ENCODE data around the gene SAFB2. TPM values are rescaled to one million over a fixed set of nuclear protein-coding genes. Genes with fewer than 3 reads are reported as not detected.

Gene SAFB2
- polyA plus RNA-seq, 1 of the 3 experiments (the other 2 are of a cell fraction) = 37.7 TPM

DNA sequence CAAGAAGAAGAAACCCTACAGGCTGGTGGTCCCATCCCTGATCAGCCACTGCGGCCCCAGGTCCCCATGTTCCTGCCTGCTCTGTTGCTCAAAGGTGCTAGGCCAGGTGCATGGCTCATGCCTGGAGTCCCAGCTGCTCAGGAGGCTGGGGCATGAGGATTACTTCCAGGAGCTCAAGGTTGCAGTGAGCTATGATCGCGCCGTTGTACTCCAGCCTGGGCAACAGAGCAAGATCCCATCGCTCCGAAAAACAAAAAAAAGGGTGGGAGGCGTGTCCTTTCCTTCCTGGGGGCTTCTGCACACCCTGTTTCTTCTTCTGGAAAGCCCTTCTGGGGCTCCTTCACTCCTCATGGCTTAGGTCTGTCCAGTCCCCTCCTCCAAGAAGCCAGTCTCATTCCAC lies 42.9 kb downstream of the SAFB2 start:
- H3K36me3 ChIP-seq (replicated peaks in 1 of 2; ENCODE audit: control insufficient read depth in 1 of 2, insufficient read depth in 2 of 2, low read length in 1 of 2) = no peaks in the 10 kb centered on the region
- no peaks in the 10 kb centered on the region for H3K9me2 ChIP-seq
- ChIA-PET POLR2A (no interaction called here), CTCF (interaction anchor here (0.8 to 2.8 kb wide), 5 partner anchors 9 to 531 kb away, joined by 3 to 16 read pairs (median 3); no protein-coding TSS in a partner anchor)
- no peaks in the 10 kb centered on the region for H3K27me3 ChIP-seq (ENCODE audit: insufficient read depth)
- no peak overlapping the region for H3K4me2 ChIP-seq
- DNase-seq = no peak
- H3K9me3 ChIP-seq = no peaks in the 10 kb centered on the region
- peaks cover 3 to 7% of the 10 kb centered on the region in 2 experiments; a peak in 1 of 4 replicates for H3K4me1 ChIP-seq (ENCODE audit: control insufficient read depth in 1 of 2, insufficient read depth in 2 of 2, low read depth in 1 of 2, low read length in 1 of 2)
- no peak overlapping the region for H2AFZ ChIP-seq (ENCODE audit: low read depth)
- 95% methylated on average over 6 of the region's 7 CpGs for WGBS (ENCODE audit: low lambda C conversion rate)
- TF ChIP-seq, protein P1, sequence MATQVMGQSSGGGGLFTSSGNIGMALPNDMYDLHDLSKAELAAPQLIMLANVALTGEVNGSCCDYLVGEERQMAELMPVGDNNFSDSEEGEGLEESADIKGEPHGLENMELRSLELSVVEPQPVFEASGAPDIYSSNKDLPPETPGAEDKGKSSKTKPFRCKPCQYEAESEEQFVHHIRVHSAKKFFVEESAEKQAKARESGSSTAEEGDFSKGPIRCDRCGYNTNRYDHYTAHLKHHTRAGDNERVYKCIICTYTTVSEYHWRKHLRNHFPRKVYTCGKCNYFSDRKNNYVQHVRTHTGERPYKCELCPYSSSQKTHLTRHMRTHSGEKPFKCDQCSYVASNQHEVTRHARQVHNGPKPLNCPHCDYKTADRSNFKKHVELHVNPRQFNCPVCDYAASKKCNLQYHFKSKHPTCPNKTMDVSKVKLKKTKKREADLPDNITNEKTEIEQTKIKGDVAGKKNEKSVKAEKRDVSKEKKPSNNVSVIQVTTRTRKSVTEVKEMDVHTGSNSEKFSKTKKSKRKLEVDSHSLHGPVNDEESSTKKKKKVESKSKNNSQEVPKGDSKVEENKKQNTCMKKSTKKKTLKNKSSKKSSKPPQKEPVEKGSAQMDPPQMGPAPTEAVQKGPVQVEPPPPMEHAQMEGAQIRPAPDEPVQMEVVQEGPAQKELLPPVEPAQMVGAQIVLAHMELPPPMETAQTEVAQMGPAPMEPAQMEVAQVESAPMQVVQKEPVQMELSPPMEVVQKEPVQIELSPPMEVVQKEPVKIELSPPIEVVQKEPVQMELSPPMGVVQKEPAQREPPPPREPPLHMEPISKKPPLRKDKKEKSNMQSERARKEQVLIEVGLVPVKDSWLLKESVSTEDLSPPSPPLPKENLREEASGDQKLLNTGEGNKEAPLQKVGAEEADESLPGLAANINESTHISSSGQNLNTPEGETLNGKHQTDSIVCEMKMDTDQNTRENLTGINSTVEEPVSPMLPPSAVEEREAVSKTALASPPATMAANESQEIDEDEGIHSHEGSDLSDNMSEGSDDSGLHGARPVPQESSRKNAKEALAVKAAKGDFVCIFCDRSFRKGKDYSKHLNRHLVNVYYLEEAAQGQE (IDR thresholded peaks at IDR 0.05; ENCODE audit: low read depth, low read length) = no peak
- TF ChIP-seq CHD2 (IDR thresholded peaks at IDR 0.05; ENCODE audit: low read length, partially characterized antibody) (no peak), FOSL2 (IDR thresholded peaks at IDR 0.05; ENCODE audit: borderline replicate concordance, low read depth) (no peak), RXRA (IDR thresholded peaks at IDR 0.05; ENCODE audit: borderline replicate concordance, low read depth) (no peak), GATA2 (CRISPR knock-in tag; IDR thresholded peaks at IDR 0.05) (no peak), NRF1 (IDR thresholded peaks at IDR 0.05; ENCODE audit: low read depth, low read length) (no peak), TEAD4 (IDR thresholded peaks at IDR 0.05; ENCODE audit: borderline replicate concordance, insufficient read depth) (no peak), SIN3A (IDR thresholded peaks at IDR 0.05; ENCODE audit: borderline replicate concordance, low read depth, low read length) (no peak), RFX5 (IDR thresholded peaks at IDR 0.05; ENCODE audit: low read length) (no peak), NFIC (IDR thresholded peaks at IDR 0.05; ENCODE audit: borderline replicate concordance) (no peak), JUND (IDR thresholded peaks at IDR 0.05) (no peak), SMC3 (IDR thresholded peaks at IDR 0.05; ENCODE audit: low read depth, low read length) (no peak), FOXJ3 (CRISPR knock-in tag; IDR thresholded peaks at IDR 0.05) (no peak), RCOR1 (IDR thresholded peaks at IDR 0.05; ENCODE audit: low read length) (no peak), MXI1 (IDR thresholded peaks at IDR 0.05; ENCODE audit: low read depth, low read length) (no peak), TAF1 (IDR thresholded peaks at IDR 0.05; ENCODE audit: borderline replicate concordance, low read depth, low read length) (no peak)
- TF ChIP-seq, protein P2, sequence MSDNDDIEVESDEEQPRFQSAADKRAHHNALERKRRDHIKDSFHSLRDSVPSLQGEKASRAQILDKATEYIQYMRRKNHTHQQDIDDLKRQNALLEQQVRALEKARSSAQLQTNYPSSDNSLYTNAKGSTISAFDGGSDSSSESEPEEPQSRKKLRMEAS (IDR thresholded peaks at IDR 0.05; ENCODE audit: low read depth) = no peak
- TF ChIP-seq, protein P3, sequence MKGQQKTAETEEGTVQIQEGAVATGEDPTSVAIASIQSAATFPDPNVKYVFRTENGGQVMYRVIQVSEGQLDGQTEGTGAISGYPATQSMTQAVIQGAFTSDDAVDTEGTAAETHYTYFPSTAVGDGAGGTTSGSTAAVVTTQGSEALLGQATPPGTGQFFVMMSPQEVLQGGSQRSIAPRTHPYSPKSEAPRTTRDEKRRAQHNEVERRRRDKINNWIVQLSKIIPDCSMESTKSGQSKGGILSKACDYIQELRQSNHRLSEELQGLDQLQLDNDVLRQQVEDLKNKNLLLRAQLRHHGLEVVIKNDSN (IDR thresholded peaks at IDR 0.05; ENCODE audit: borderline replicate concordance, low read depth) = no peak
- TF ChIP-seq, protein P4, sequence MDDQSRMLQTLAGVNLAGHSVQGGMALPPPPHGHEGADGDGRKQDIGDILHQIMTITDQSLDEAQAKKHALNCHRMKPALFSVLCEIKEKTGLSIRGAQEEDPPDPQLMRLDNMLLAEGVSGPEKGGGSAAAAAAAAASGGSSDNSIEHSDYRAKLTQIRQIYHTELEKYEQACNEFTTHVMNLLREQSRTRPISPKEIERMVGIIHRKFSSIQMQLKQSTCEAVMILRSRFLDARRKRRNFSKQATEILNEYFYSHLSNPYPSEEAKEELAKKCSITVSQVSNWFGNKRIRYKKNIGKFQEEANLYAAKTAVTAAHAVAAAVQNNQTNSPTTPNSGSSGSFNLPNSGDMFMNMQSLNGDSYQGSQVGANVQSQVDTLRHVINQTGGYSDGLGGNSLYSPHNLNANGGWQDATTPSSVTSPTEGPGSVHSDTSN (IDR thresholded peaks at IDR 0.05) = no peak
- TF ChIP-seq, protein P5, sequence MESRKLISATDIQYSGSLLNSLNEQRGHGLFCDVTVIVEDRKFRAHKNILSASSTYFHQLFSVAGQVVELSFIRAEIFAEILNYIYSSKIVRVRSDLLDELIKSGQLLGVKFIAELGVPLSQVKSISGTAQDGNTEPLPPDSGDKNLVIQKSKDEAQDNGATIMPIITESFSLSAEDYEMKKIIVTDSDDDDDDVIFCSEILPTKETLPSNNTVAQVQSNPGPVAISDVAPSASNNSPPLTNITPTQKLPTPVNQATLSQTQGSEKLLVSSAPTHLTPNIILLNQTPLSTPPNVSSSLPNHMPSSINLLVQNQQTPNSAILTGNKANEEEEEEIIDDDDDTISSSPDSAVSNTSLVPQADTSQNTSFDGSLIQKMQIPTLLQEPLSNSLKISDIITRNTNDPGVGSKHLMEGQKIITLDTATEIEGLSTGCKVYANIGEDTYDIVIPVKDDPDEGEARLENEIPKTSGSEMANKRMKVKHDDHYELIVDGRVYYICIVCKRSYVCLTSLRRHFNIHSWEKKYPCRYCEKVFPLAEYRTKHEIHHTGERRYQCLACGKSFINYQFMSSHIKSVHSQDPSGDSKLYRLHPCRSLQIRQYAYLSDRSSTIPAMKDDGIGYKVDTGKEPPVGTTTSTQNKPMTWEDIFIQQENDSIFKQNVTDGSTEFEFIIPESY (IDR thresholded peaks at IDR 0.05; ENCODE audit: borderline replicate concordance, low read depth) = no peak
- H3K9ac ChIP-seq = no peak overlapping the region
- H3K79me2 ChIP-seq (ENCODE audit: insufficient read depth) = no peaks in the 10 kb centered on the region
- H3K27ac ChIP-seq (ENCODE audit: low read depth in 2 of 2, low read length in 1 of 2) = no peak overlapping the region
- H3K4me3 ChIP-seq (ENCODE audit: low read depth in 2 of 2, low read length in 1 of 2) = no peak overlapping the region
- H3F3A ChIP-seq (replicated peaks; ENCODE audit: insufficient read depth) = peaks cover 2% of the 10 kb centered on the region
- no peaks in the 10 kb centered on the region for H4K20me1 ChIP-seq (ENCODE audit: insufficient read depth)
